ENCODE results near the gene AMPD3. TPM values are rescaled to one million over a fixed set of nuclear protein-coding genes. Genes with fewer than 3 reads are reported as not detected.
A peak's percentile ranks its signal among the peaks of the same experiment; 100 is the strongest.

AMPD3 gene
- polyA plus RNA-seq, 1 of the 3 experiments (the other 2 are of a cell fraction) = 1.7 TPM

- no peaks in the 10 kb centered on the region for H3K9me3 ChIP-seq
- H3K27ac ChIP-seq (ENCODE audit: low read depth in 2 of 2, low read length in 1 of 2) = peak overlapping the region in 1 of 2 experiments; percentile 68; a peak in 2 of 4 replicates
- 0 out of 4 replicates have a peak, but pooled peaks of 1 of the 2 experiments have one; percentile 31 for TF ChIP-seq EP300 (IDR thresholded peaks at IDR 0.05; ENCODE audit: borderline replicate concordance in 1 of 2, low read depth in 1 of 2, low read length in 1 of 2)
- TF ChIP-seq REST (IDR thresholded peaks at IDR 0.05; ENCODE audit: low read depth, low read length) = no peak
- TF ChIP-seq RXRA (IDR thresholded peaks at IDR 0.05; ENCODE audit: borderline replicate concordance, low read depth) = peak; percentile 76; the same call in 1 of the 2 replicates
- TF ChIP-seq IRF3 (IDR thresholded peaks at IDR 0.05; ENCODE audit: low read depth, low read length) = no peak
- TF ChIP-seq FOSL2 (IDR thresholded peaks at IDR 0.05; ENCODE audit: borderline replicate concordance, low read depth) = peak; percentile 85; the same call in 1 of the 2 replicates
- no peak for TF ChIP-seq SMC3 (IDR thresholded peaks at IDR 0.05; ENCODE audit: low read depth, low read length)
- TF ChIP-seq EZH2phosphoT487 (IDR thresholded peaks at IDR 0.05; ENCODE audit: borderline replicate concordance, low read depth) = no peak
- peak; percentile 73 for TF ChIP-seq JUND (IDR thresholded peaks at IDR 0.05)
- TF ChIP-seq TCF12 (IDR thresholded peaks at IDR 0.05) = peak; percentile 82
- peaks cover 5% of the 10 kb centered on the region for H3F3A ChIP-seq (replicated peaks; ENCODE audit: insufficient read depth)
- no peak overlapping the region for H3K9ac ChIP-seq
- 44% methylated on average over 3 of the region's 3 CpGs for WGBS (ENCODE audit: low lambda C conversion rate)
- 0 out of 4 replicates have a peak, but pooled peaks cover 0 to 7% of the 10 kb centered on the region in 2 experiments for H3K4me1 ChIP-seq (ENCODE audit: control insufficient read depth in 1 of 2, insufficient read depth in 2 of 2, low read depth in 1 of 2, low read length in 1 of 2)
- 0 out of 2 replicates have a peak overlapping the region, but pooled peaks have one; percentile 9 for H3K4me2 ChIP-seq
- H2AFZ ChIP-seq (ENCODE audit: low read depth) = no peak overlapping the region
- POLR2A ChIA-PET = no interaction called here
- no peak overlapping the region for H3K4me3 ChIP-seq (ENCODE audit: low read depth in 2 of 2, low read length in 1 of 2)
- H3K27me3 ChIP-seq (ENCODE audit: insufficient read depth) = no peaks in the 10 kb centered on the region
- no peaks in the 10 kb centered on the region for H3K9me2 ChIP-seq
- DNase-seq = no peak
- H3K36me3 ChIP-seq (replicated peaks in 1 of 2; ENCODE audit: control insufficient read depth in 1 of 2, insufficient read depth in 2 of 2, low read length in 1 of 2) = no peaks in the 10 kb centered on the region
- CTCF ChIA-PET = interaction anchor here (0.7 kb wide), 1 partner anchor 290 kb away, joined by 3 read pairs; no protein-coding TSS in a partner anchor
- no peaks in the 10 kb centered on the region for H4K20me1 ChIP-seq (ENCODE audit: insufficient read depth)
- no peaks in the 10 kb centered on the region for H3K79me2 ChIP-seq (ENCODE audit: insufficient read depth)
Measured at GRCh38 chr11:10550503-10551289, 95.6 kb downstream of the AMPD3 start.

- Histone ChIP-seq H3K36me3 (replicated peaks in 1 of 2; ENCODE audit: control insufficient read depth in 1 of 2, insufficient read depth in 2 of 2, low read length in 1 of 2) (no peaks in the 10 kb centered on the region), H3K4me2 (0 out of 2 replicates have a peak overlapping the region, but pooled peaks have one; percentile 9), H3F3A (replicated peaks; ENCODE audit: insufficient read depth) (peaks cover 5% of the 10 kb centered on the region), H4K20me1 (ENCODE audit: insufficient read depth) (no peaks in the 10 kb centered on the region), H3K27ac (ENCODE audit: low read depth in 2 of 2, low read length in 1 of 2) (peak overlapping the region in 1 of 2 experiments; percentile 68; a peak in 2 of 4 replicates), H3K9me3 (no peaks in the 10 kb centered on the region), H3K9me2 (no peaks in the 10 kb centered on the region), H3K4me3 (ENCODE audit: low read depth in 2 of 2, low read length in 1 of 2) (no peak overlapping the region), H3K27me3 (ENCODE audit: insufficient read depth) (no peaks in the 10 kb centered on the region), H3K79me2 (ENCODE audit: insufficient read depth) (no peaks in the 10 kb centered on the region), H3K9ac (no peak overlapping the region), H2AFZ (ENCODE audit: low read depth) (no peak overlapping the region), H3K4me1 (ENCODE audit: control insufficient read depth in 1 of 2, insufficient read depth in 2 of 2, low read depth in 1 of 2, low read length in 1 of 2) (peaks cover 0 to 7% of the 10 kb centered on the region in 2 experiments; a peak in 1 of 4 replicates)
- ChIA-PET CTCF (no interaction called here), POLR2A (no interaction called here)
- TF ChIP-seq JUND (IDR thresholded peaks at IDR 0.05) = no peak
- no peak for TF ChIP-seq TEAD4 (IDR thresholded peaks at IDR 0.05; ENCODE audit: borderline replicate concordance, insufficient read depth)
- TF ChIP-seq RAD21 (IDR thresholded peaks at IDR 0.05; ENCODE audit: low read length) = no peak
- TF ChIP-seq RXRA (IDR thresholded peaks at IDR 0.05; ENCODE audit: borderline replicate concordance, low read depth) = no peak
- no peak for TF ChIP-seq TCF12 (IDR thresholded peaks at IDR 0.05)
- no peak for TF ChIP-seq POLR2AphosphoS5 (IDR thresholded peaks at IDR 0.05; ENCODE audit: low read depth, low read length)
- no peak for DNase-seq
- 64% methylated on average over 4 of the region's 4 CpGs for WGBS (ENCODE audit: low lambda C conversion rate)
Measured at GRCh38 chr11:10551290-10551592, 96.2 kb downstream of the AMPD3 start.
